Germinal center (tissue), 1 donor: ENCODE data around the gene PTPRM.

Source experiments
- DNase-seq: peaks from one replicate; pipeline ENCODE4 v3.0.0; 2012; ENCODE audit warnings: mixed read lengths, low spot score

The PTPRM gene

DNA sequence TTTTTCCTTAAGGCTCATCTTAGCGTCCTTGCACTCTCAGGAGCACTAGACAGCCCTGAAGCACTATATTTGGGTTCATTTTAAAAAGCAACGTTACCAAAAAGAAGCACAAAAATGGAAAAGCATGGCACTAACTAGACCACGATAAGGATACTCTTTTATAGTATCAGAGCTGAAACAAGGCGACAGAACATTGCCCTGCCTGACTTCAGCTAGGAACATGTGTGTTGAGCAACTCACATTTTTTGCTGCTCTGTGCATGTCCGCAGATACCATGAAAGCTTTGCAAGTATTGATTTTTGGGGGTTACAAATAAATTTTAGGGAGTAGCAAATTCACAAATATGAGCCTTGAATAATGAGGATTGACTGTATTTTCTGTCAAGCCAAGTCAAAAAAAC, 332.0 kb downstream of the PTPRM start:
- no peak for DNase-seq

DNA sequence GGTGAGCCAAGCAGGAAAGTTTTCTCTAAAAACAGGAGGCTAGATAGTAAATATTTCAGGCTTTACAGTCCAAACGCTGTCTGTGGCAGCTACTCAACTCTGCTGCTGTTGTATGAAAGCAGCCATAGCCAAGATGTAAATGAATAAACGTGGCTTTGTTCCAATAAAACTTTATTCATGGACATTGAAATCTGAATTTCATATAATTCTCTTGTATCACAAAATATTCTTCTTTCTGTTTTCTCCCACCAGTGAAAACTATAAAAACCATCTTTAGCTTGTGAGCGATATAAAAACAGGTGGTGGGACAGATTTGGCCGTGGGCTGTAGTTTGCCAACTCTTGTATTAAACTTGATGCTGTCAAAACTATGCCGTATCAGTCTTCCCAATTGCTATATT, 333.0 kb downstream of the PTPRM start:
- DNase-seq = no peak

GRCh38 chr18:7901657-7902056, 334.5 kb downstream of the PTPRM start:
- no peak for DNase-seq

DNA sequence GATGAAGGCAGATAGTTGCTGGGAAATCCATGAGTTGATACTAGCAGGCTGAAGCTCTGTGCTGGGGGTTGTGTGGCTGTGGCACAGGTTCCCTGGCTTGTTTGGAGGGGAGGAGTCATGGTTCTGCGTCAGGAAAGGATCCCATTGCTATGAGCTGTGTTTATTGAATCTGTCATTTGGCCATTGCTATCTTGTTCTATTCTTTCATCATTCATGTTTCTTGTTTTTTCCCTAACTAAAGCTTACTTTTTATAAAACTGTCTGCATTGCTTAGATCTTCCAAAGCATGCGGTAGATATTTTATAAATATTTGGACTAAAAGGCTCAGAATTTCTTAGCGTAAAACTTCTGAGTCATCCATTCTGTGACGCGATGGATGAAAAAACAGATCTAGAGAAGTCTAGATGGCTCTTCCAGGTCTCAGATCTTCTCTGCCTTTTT, 335.3 kb downstream of the PTPRM start:
- DNase-seq = no peak

- DNase-seq = no peak
These were observed 337.4 kb downstream of the PTPRM start for GRCh38 chr18:7904529-7904928.

DNA sequence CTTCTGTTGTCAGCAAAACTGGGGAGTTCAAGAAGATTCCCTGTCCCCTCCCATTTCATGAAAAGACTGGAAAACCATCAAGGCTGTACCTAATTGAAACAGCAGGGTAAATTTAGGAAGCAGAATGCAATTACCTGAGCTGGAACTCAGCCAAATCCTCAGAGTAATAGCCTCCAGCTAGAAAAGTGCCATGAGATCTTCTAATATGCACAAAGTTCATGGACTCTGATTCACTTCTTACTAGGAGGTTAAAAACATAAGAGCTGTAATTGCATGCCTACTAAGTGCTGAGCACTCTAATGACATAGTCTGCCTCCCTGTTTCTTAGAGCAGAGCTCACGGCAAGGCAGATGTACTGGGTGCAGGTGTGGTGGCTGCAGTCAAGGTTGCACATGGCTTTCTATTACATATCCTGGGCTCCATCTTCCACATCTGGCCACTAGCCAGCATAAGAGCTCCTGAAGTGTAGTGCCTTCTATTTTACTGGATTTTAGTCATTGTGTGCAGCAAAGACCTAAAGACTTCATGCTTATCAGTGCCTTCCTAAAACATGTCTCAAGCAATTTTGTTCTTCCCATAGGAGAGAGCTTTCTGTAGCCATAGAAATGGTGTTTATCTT, 341.7 kb downstream of the PTPRM start:
- DNase-seq = no peak

- no peak for DNase-seq
These were observed 347.9 kb downstream of the PTPRM start for GRCh38 chr18:7914834-7915670.

DNA sequence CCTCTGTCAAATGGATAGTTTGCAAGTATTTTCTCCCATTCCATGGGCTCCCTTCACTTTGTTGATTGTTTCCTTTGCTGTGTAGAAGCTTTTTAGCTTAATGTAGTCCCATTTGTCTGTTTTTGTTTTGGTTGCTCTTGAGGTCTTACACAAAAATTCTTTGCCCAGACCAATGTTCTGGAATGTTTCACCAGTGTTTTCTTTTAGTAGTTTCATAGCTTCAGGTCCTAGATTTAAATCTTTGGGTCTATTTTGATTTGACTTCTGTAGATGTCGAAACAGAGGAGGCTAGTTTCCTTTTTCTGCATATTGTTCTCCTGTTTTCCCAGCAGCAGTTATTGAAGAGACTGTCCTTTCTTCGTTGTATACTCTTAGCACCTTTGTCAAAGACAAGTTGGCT, 351.6 kb downstream of the PTPRM start:
- DNase-seq = no peak

DNA sequence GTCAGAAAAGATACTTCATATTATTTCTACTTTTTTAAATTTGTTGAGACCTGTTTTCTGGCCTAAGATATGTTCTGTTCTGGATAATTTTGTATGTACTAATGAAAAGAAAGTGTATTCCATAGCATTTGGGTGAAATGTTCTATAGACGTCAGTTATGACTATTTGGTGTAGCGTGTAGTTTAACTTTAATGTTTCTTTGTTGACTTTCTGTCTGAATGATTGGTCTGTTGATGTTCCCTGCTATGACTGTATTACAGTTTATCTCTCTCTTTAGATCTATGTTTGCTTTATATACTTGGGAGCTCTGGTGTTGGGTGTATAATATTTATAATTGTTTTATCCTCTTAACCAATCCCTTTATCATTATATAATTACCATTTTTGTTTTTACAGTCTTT, 352.4 kb downstream of the PTPRM start:
- no peak for DNase-seq

- DNase-seq = no peak
These were observed 354.9 kb downstream of the PTPRM start for GRCh38 chr18:7921938-7922587.

- DNase-seq = no peak
These were observed 356.0 kb downstream of the PTPRM start for GRCh38 chr18:7923105-7923504.

DNA sequence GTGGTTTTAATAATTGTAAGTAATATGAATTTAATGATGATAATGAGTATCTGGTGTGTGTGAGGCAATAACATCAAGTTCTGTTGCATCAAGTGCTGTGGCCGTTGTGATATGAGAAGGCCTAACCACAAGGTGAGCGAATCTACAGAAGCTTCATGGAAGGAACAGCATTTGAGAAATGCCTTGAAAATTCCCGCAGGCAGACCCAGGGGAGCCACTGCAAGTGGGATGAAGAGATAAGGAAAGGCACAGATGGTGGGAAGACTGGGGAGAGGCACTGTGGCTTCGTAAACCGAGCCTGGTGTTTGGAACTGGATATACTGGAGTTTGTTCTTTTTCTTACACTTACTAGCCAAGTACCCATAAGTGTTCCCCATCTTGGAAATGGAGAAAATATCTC, 357.5 kb downstream of the PTPRM start:
- DNase-seq = no peak

GRCh38 chr18:7926526-7926925, 359.4 kb downstream of the PTPRM start:
- no peak for DNase-seq

- no peak for DNase-seq
These were observed 360.0 kb downstream of the PTPRM start for GRCh38 chr18:7927119-7927518.

- no peak for DNase-seq
These were observed 364.6 kb downstream of the PTPRM start for GRCh38 chr18:7931763-7932162.

- no peak for DNase-seq
These were observed 370.2 kb downstream of the PTPRM start for GRCh38 chr18:7937268-7937667.

GRCh38 chr18:7939521-7939920, 372.4 kb downstream of the PTPRM start:
- no peak for DNase-seq

GRCh38 chr18:7940379-7940778, 373.3 kb downstream of the PTPRM start:
- no peak for DNase-seq

DNA sequence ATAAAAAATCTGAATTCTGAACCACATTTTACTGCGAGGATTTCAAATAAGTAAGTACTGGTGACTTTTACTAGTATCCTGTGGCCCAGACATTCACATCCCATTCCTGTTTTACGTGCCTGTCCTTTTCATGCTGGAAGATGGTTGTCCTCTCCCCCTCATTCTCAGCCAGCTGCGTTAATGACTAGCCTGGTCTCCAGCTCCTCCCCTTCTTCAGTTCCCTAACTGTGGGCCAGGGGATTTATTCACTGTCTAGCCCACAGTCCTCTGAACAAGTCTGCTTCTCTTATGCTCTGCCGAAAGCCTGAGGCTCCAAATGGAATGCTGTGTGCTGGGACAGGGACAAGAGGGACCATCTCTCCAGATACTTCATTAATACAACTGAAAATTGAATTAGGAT, 373.9 kb downstream of the PTPRM start:
- no peak for DNase-seq

GRCh38 chr18:7941533-7941932, 374.4 kb downstream of the PTPRM start:
- DNase-seq = no peak

GRCh38 chr18:7945882-7946281, 378.8 kb downstream of the PTPRM start:
- DNase-seq = no peak

- DNase-seq = no peak
These were observed 379.7 kb downstream of the PTPRM start for GRCh38 chr18:7946734-7947377.
